Right lobe of liver (tissue), 6 donors: ENCODE data around the gene SOWAHC. TPM values are rescaled to one million over a fixed set of nuclear protein-coding genes. Genes with fewer than 3 reads are reported as not detected.

Experiments used
- ATAC-seq, 4 donors: fragments of 200-7000 bp; cut with Tn5 transposase; one replicate each; pipeline ENCODE4 v1.9.1; 2020; ENCODE audit warnings: mild to moderate bottlenecking in 4 of 4, moderate library complexity in 4 of 4
- DNase-seq, 3 donors: peaks; one replicate each; pipeline ENCODE4 v3.0.0-alpha.2; 2020
- H3K27ac ChIP-seq, 3 donors: fragments of 200-600 bp; one replicate each; pipeline ENCODE4 v1.8.0; 2022
- H3K27me3 ChIP-seq, 2 donors: fragments of 200-600 bp; one replicate each; pipeline ENCODE4 v1.8.0; 2022
- H3K36me3 ChIP-seq, 4 donors: fragments of 200-600 bp; sonication (generic) in 1 of 4; one replicate each; pipeline versions ENCODE4 v1.5.1 to v1.8.0; 2017 to 2022; ENCODE audit warnings: control low read depth in 1 of 4
- H3K4me1 ChIP-seq, 4 donors: fragments of 200-600 bp; sonication (generic) in 1 of 4; one replicate each; pipeline versions ENCODE4 v1.5.1 to v1.8.0; 2017 to 2022; ENCODE audit warnings: control low read depth in 1 of 4
- H3K4me3 ChIP-seq, 3 donors: fragments of 200-600 bp; one replicate each; pipeline ENCODE4 v1.8.0; 2022
- H3K9me3 ChIP-seq, 4 donors: fragments of 200-600 bp; sonication (generic) in 1 of 4; one replicate each; pipeline versions ENCODE4 v1.5.1 to v1.8.0; 2017 to 2022; ENCODE audit warnings: control low read depth in 1 of 4
- CTCF ChIP-seq, 4 donors: fragments of 200-600 bp in 3 of 4; fragments of 450-650 bp in 1 of 4; IDR thresholded peaks; one replicate each; pipeline versions ENCODE4 v1.5.1 to v1.8.0; 2016 to 2022; ENCODE audit warnings: antibody characterized with exemption in 4 of 4, mild to moderate bottlenecking in 2 of 4
- POLR2A ChIP-seq: fragments of 450-650 bp; IDR thresholded peaks from one replicate; pipeline ENCODE4 v1.6.1; 2017; ENCODE audit warnings: antibody characterized with exemption, mild to moderate bottlenecking
- WGBS: methylation state at CpG from one replicate; pipeline ENCODE4 v1.1.6; 2018; ENCODE audit warnings: low coverage, low lambda C conversion rate; ENCODE audit not compliant: insufficient coverage; ENCODE audit errors: missing lambda C conversion rate; 5-methylcytosine and 5-hydroxymethylcytosine counted together
- intact Hi-C, 2 donors: fragments of 100-400 bp; cut with DNase I; formaldehyde crosslinking; loops; one replicate each; pipeline versions ENCODE4 v1.11.2 to v1.14.1; 2022
- total RNA-seq, 6 experiments: library from RNA; depleted of rRNA in 2 of 6; stranded (reverse); fragments of >200 nt in 2 of 6; fragmentation: NEBNext Ultra II Directional in 3 of 6; extraction: Animal tissue kit (Norgen Biotek cat#: 25700) in 3 of 6; gene quantifications; one replicate each; pipeline versions ENCODE4 v1.1.0 to v1.2.4, GENCODE V29; 2016 to 2023
- donor health status: DM: no; HTN: yes; CAD: no.
- donor health status: DM: no; HTN: no; CAD: no.
- donor health status: DM: no; HTN: no; CAD: no.
- donor health status: DM: no; HTN: yes; CAD: no.
- donor health status: DM: no; HTN: yes; CAD: no.

Gene SOWAHC
- total RNA-seq, 6 experiments from 2014 or later, result 13.0 to 55.1 (median 34.4) TPM

GRCh38 chr2:109648041-109648527 lies 33.9 kb downstream of the SOWAHC start:
- no peak for TF ChIP-seq POLR2A
- TF ChIP-seq CTCF (IDR thresholded peaks at IDR 0.05), result no peak
- Histone ChIP-seq H3K9me3 (no peaks in the 10 kb centered on the region), H3K4me1 (peaks cover 0 to 23% (median 8%) of the 10 kb centered on the region in 4 donors), H3K36me3 (no peaks in the 10 kb centered on the region), H3K4me3 (no peak overlapping the region), H3K27ac (no peak overlapping the region), H3K27me3 (no peaks in the 10 kb centered on the region)
- 78% methylated on average over 5 of the region's 8 CpGs for WGBS
- intact Hi-C loops, result no loop called here
- ATAC-seq, result no peak
- no peak for DNase-seq

GRCh38 chr2:109649736-109650695 lies 35.9 kb downstream of the SOWAHC start:
- intact Hi-C loops, result no loop called here
- no peak overlapping the region for H3K4me3 ChIP-seq
- DNase-seq, result no peak
- ATAC-seq, result no peak
- TF ChIP-seq POLR2A (no peak), CTCF (IDR thresholded peaks at IDR 0.05) (no peak)
- H3K4me1 ChIP-seq, result peaks cover 0 to 7% (median 3%) of the 10 kb centered on the region in 4 donors
- WGBS, result 77% methylated on average over 9 of the region's 14 CpGs
- H3K27me3 ChIP-seq, result no peaks in the 10 kb centered on the region
- no peaks in the 10 kb centered on the region for H3K36me3 ChIP-seq
- no peak overlapping the region for H3K27ac ChIP-seq
- H3K9me3 ChIP-seq, result no peaks in the 10 kb centered on the region

- ATAC-seq, result no peak
- Histone ChIP-seq H3K27me3 (no peaks in the 10 kb centered on the region), H3K9me3 (no peaks in the 10 kb centered on the region), H3K4me3 (no peak overlapping the region), H3K4me1 (no peaks in the 10 kb centered on the region), H3K36me3 (no peaks in the 10 kb centered on the region), H3K27ac (no peak overlapping the region)
- intact Hi-C loops, result no loop called here
- DNase-seq, result no peak
- 85% methylated on average over 6 of the region's 8 CpGs for WGBS
- TF ChIP-seq CTCF (IDR thresholded peaks at IDR 0.05), result no peak
- TF ChIP-seq POLR2A, result no peak
Observed at GRCh38 chr2:109654326-109655050, 40.3 kb downstream of the SOWAHC start.

GRCh38 chr2:109655287-109655686 lies 41.1 kb downstream of the SOWAHC start:
- H3K27me3 ChIP-seq, result no peaks in the 10 kb centered on the region
- WGBS, result 86% methylated on average over 3 of the region's 3 CpGs
- H3K36me3 ChIP-seq, result no peaks in the 10 kb centered on the region
- DNase-seq, result no peak
- intact Hi-C loops, result no loop called here
- no peak overlapping the region for H3K27ac ChIP-seq
- TF ChIP-seq CTCF (IDR thresholded peaks at IDR 0.05), result no peak
- TF ChIP-seq POLR2A, result no peak
- H3K4me1 ChIP-seq, result no peaks in the 10 kb centered on the region
- no peak for ATAC-seq
- H3K4me3 ChIP-seq, result no peak overlapping the region
- no peaks in the 10 kb centered on the region for H3K9me3 ChIP-seq
